GM19438 (cell line): Measurements from ENCODE around the gene COL1A1.

Experiments used
- ATAC-seq: cut with Tn5 transposase; IDR thresholded peaks from one replicate; pipeline ENCODE4 v1.9.1; 2021; ENCODE audit warnings: low read depth; ENCODE audit not compliant: unreplicated experiment

COL1A1 gene

DNA sequence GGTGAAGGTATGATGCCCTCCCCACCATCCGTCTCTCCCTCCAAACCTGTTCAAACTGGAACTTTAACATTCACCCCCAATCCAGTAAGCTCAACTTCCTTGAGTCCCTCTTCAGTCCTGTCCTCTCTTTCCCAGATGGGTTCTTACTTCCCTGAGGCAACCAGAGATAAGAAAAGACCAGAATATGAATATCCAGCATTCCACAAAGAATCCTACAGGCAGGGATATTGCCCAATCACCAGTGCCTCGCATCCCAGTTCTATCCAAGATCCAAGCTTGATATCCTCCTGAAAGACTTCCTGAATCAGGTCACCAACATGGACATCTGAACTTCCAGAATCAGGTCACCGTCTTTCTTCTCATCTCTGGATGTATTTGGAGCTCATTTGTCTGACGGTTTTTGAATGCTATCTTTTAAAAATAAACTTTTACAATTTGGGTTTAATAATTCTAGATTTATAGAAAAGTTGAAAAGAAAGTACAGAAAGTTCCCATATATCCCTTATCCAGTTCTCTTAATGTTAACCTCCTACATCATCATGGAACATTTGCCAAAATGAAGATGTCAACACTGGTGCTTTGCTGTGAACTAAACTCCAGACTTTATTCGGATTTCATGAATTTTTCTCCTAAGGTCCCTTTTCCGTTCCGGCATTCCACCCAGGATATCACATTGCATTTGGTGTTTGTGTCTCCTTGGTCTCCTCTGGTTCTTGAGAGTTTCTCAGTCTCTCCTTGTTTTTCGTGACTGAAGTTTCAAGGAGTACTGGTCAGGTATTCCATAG, 13.7 kb upstream of the COL1A1 start:
- no peak for ATAC-seq

DNA sequence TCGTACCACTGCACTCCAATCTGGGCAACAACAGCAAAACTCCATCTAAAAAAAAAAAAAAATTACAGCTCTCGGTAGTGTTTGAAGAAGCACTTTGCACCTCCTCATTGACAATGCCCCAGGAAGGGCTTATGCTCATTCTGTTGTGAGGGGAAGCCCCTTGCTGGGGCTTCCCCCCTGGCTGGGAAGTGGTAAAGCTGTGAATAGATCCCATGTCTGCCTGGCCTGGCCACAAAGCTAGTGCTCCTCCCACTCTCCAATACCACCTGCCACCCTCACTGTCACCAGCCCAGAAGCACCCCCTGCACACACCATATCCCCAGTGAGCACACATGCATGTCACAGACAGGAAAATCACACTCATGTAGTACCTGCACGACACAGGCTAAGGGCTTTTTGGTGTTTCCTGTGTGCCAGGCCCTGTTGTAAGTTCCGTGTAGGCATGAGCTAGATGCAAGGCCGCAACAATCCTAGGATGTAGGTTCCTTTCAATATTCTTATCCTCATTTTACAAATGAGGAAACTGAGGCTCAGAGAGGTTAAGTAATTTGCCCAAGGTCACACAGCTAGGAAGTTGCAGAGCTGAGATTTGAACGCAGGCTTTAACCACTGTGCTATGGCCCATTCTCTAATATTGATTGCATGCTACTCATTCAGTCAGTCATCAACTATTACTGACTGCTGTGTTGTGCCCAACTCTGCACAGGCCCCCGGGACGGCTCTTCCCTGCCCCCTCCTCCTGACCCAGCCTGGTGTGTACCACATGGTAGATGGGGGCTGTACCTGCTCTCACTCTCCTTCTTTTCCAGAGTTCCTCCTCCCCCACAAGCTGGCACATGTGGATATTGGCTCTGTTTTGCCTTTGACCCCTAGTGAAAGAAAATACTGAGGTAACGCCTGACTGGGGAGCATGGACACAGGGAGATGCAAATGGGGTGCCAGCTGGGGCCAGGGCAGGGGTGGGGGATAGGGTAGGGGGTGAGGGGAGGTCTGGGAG, 11.9 kb upstream of the COL1A1 start:
- peak; percentile 92 for ATAC-seq

DNA sequence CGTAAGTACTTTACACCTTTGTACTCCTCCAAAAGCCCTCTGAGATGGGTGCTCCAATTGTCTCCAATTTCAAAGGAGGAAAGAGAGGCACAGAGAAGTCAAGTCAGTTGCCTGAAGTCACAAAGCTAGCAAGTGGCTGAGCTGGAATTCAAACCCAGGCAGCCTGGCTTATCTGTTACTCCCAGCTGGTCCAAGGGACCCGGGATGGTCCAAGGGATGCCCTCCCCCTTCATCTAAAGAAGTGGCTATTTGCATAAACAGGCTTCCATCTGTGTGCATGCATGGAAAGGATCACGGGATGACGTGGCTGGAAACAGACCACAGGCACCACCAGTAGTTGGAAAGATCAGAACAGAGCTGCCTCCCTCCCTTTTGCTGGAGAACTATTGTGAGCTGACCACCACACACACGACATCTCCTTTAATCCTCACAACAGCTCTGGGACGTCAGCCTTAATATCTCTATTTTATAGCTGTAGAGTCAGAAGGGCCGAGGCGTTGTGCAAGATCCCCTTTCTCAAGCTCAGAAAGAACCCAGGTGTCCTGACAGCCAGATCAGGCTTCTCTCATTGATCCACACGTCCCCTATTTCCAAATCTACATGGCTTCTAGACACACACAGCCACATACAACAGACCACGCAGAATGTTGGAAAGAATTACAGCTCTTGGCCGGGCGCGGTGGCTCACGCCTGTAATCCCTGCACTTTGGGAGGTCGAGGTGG, 10.9 kb upstream of the COL1A1 start:
- no peak for ATAC-seq

DNA sequence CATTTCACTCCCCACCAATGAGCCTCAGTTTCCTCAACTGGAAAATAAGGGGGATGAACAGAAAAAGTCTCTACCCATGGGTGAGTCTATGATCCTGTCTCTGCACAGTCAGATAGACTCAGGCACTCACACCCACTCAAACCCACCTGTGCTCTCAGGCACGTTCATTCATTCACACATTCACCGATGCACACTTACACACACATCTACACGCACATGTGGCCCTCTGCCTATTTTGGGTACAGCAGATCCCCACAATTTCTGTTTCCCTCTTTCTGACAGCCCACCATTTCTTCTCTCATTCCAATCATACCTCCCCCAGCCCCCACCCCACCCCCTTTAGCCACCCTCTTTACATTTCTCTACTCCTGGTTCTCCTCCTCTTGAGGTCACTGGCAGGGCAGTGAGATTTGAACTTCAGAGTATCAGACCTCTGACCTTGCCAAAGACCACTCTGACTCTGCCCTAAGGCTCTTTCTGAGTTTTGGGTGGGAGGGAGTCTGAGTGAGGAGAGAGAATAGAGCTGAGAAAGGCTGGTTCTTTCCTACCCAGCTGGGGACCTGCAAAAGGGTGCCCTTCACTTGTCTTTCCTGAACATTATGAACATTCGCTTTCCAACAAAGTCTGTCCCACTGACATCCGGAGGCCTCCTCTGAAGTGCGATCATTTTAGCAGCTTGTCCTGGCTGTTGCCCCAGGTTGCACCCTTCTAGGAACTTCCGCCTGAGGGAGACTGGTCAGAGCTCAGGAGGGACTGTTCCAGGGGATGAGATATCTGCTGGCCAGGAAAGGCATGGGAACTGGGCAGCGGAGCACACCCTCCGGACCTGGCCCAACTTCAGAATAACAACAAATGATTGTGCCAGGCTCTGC, 10.1 kb upstream of the COL1A1 start:
- no peak for ATAC-seq

DNA sequence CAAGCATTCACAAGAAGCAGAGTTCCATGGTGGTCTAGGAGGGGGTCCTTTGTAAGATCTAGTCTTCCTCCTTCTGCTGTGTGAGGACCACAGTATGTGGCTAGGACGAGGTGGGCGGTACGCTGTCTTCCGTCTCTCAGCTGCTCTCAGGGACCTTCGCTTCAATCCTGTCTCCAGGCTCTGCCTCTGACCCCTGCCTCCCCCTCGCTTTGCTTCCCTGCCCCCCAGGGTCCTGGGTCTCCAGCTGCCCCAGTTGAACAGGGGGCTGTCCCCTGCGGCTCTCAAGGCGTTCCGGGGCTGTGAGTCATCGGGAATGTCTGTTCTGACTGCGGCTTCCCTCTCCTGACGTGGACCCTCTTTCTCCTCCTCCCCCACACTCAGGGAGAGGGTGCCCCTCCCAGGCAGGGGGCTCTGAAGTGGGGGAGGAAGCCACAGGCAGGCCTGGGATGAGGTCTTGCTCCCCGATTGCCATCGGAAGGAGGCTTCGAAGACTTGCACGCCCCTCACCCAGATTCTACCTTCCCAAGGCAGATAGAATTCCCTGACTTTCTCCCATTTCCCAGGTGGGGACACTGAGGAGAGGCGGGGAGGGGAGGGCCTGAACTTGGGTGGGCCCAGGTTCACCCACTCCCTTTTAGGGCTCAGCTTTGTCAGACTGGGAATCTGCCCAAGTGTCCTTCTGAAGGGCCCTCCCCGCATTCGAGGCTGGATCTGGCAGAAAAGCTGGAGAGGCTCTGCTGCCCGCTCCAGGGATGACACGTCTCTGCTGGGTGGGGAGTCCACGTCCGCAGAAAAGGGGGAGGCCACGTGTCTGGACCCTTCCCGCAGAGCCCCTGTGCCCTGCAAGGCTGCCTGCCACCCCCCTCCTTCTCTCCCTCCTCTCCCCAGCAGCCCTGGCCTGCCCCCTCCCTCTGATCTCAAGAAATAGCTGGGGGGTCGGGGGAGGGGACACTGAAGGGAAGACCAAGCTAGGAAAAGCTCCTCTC, 9.1 kb upstream of the COL1A1 start:
- ATAC-seq = no peak

DNA sequence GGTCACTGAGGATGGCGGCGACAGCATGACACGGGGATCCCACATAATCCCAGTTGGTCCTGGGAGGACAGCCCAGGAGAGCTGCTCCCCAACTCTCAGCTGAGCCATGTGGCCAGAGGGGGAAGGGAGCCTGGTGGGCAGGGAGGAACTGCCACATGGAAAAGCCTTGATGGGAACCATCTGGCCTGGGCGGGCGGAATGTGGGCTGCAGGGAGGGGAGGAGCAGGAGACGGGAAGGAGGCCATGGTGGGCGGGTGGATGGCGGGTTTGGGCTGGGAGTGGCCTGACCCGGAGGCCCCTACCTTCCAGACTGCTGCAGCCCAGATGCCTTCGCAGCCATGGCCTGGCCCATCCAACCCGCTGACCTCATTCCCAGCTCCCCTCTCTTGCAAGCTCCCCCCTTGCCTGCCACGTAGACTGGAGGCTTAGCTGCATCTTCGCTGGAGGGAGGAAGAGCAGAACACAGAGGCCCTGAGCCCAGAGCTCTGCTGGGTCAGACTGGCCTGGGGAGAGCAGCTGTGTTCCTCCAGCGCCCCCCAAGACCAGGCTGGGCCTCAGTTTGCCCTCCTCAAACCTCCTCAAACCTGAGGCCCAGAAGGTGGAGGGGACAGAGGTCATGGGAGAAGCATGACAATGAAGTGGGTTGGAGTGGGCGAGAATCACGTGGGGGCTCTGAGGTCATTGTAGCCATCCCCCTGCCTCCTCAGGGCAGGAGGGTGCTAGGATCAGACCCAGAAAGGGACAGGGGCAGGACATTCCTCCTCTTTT, 8.2 kb upstream of the COL1A1 start:
- ATAC-seq = no peak

DNA sequence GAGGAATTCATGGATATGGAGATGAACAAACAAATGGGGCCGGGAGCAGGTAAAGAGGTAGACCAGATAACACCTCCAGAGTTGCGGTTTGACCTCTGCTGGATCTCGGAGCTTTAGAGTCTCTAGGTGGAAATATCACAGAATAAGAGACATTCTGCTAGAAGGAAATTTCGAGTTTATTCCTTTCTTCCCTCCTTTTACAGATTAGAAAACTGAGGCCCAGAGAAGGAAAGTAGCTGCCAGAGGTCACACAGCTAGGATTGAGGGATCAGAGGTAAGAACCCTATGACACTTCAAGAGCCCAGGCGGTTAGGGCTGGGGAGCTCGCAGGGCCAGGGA, 7.7 kb upstream of the COL1A1 start:
- ATAC-seq = no peak

DNA sequence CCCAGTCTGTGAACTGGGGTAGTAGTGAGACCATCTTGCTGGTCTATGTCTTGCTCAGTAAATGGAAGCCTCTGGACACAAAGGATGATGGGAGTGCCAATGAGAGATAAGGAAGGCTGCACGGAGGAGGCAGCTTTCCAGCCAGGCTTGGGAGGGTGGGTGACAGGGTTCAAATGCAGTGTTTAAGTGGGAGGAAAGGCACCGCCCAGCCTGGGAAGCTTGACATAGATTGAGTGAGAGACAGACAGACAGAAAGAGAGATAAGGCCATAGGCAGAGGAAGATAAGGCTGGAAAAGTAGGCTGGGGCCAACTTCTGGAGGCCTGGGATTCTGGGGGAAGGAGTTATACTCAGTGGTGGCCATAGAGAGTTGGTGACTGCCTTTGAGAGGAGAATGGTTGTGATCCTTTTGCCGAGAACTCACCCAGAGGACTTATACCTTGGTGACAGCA, 7.2 kb upstream of the COL1A1 start:
- no peak for ATAC-seq

DNA sequence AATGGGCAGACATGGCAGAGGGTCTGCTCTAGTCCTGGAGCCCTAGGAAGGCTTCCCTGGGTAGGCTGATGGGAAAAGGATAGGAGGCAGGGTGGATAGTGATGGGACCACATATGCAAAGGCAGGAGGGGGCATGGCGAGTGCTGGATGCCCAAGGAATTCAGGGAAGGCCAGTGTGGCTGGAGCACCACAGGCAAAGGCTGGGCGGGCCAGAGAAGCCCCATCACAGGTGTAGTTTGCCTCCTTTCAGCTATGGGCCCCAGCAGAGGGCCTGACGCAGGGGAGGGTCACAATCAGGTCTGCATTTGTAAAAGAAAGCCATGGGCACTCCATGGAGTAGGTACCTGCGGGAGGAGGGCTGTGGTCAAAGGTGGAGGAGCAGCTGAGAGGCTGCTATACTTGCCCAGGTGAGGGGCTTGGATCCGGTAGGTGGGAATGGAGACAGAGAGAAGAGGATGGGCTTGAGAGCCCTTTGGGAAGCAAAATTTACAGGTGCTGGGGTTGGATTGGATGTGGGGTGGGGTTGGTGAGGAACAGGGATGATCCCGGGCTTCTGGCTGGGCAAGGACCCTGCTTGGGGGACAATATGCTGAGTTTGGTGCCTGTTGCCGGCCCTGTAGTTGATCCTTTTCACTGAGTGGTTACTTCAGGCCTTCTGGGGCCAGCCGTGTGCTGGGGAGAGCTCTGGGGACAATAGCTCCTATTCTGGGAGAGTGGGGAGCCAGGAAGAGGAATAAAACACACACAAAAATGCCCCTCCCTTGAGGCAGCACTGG, 6.5 kb upstream of the COL1A1 start:
- ATAC-seq = no peak

DNA sequence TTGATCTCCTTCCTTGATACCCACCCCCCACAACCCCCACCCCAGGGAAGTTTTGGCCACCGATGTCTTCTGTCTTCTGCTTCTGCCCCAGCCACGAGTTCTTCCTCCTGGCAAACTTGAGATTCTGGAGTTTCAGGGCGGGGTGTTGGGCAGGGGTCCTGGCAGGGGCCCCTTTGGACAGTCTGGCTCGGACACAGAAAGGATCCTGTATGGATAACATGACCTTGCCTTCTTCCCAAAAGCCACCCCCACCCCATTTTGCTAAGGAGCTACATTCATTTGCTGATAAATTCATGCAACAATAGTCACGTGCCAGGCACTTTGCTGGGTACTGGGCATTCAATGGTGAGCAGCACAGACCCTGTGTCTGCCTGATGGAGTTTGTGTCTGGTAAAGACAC, 5.9 kb upstream of the COL1A1 start:
- no peak for ATAC-seq

DNA sequence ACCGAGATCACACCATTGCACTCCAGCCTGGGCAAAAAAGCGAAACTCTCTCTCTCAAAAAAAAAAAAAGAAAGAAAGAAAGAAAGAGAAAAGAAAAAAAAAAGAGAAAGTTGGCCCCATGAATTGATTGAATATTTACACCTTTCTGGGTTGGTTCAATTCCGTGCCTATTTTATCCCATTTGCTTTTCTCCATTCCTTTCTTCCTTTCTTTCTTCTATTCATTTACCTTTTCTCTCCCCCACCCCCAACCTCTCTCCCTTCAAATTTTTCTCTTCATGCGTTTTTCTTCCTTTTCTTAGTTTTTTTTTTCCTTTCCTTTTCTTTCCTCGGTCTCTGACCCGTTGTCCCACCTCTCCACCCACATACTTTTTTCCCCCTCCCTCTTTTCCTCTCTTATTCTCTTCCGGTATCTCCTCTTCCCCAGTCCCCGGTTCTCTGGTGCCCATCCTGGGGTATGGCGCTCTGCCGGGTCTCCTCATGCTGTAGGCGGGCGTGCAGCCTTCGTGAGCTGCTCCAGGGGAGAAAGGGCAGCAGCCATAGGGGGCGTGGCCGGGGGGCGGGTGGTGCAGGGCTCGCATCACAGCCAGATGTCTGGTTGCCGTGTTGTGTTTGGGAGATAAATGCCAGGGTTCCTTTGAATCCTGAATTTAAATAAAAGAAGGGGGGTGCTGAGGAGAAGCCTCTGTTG, 5.3 kb upstream of the COL1A1 start:
- no peak for ATAC-seq

DNA sequence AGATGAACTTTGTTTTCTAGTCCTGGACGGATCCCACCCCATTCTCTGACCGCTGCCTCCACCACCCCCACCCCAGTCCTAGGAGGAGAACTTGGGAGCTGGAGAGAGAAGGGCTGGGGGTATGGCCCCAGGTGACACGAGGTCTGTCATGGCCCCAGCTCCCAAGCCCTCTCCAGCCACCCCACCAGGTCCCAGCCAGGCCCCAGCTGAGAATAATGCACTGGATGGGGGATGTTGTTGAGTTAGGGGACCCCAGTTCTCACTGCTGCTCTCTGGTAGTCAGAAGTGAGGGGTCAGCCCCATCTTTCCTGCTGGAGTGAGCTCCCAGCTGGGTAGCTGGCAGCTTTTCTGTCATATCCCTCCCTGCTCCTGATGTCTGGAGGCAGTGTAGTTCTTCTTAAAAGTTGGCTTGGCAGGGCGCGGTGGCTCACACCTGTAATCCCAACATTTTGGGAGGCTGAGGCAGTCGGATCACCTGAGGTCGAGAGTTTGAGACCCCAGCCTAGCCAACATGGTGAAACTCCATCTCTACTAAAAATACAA, 4.6 kb upstream of the COL1A1 start:
- ATAC-seq = no peak

DNA sequence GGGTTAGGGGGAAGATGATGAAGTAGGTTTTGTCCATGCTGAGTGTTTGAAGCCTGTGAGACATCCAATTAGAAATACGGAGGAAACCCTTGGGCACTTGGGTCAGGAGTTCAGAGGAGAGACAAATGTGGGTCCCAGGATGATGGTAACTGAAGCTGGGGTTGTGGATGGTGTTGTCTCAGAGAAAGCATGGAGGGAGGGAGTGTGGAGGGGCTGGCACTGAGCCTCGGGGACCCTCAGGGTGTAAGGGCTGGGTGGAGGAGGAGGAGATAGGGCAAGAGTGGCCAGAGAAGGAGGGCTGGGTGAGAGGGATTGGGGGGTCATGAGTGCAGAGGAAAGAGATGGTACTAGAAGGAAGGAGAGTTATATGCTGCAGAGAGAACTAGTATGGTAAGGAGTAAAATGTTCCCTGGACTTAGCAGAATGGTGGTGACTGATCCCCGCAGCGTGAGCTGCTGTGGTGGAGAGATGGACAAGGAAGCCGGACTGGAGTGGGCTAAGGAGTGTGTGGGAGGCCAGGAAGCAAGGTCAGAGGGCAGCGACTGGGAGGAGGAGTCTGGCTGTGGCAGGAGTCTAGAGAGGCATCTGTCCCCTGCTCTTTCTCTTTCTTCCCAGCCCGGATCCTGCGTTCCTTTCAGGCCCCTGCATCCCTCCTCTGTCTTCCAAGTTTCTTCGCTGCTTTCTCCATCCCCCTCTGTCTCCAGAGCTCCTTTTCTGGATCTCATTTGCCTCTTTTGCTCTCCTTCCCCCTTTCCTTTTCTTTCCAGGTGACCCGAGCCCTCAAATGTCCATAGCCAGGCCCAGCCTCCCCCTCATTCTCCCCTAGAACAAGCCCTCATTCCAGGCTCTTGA, 3.9 kb upstream of the COL1A1 start:
- ATAC-seq = no peak

DNA sequence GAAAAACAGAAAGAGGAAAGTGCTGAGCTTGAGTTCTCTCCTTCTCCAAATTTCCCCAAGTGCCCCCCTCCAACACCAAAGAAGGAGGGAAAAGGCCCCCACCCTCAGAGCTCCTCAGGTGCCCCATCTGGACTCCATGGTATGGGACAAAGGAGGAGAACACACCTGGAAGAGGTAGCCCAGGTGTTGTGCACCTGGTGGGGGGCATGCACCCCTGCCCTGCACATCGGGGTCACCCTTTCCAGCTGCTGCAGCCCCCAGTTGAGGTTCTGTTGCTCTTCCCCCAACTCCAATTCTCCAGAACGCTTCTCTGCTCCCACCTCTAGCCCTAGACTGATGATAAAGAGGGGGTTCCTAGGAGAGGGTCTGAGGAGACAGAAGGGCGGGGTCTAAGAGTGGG, 3.0 kb upstream of the COL1A1 start:
- no peak for ATAC-seq

DNA sequence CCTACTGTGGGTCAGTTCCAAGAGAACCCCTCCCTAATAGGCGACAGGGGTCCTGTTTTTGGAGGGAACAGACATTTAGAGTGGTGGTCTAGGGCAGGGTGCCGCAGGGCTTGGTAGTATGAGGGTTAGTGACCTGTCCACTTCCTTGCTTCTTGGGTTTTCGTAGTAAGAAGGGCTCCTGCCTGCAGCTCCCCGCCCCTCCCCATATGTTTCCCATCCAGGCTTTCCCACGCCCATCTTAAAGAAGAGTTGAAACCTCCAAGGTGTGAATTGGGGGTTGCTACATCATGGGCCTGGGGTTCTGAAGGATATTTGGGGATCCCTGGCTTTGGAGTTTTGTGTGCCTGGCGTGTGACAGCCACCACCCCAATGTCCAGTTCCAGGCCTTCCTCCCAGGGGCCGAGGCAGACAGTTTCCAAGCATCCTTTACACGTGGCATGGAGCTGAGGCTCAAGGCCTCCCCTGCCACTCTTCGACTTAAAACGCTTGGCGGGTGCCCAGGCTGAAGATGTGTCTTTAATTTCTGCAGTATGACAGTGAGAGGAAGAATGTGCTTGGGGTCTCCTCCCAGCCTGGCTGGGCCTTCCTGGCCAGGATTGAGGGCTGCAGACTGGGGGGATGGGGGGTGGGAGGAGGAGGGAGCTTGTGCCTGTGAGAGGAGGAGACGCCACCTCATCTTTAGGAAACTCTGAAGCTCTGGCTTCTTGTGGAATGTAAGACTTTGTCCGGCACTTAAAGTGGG, 2.3 kb upstream of the COL1A1 start:
- ATAC-seq = no peak
